ENCODE measurements around the gene DENND6B.

GRCh38 chr22:50367778-50368500 is 41.1 kb upstream of the DENND6B start:
- TF ChIP-seq POLR2A (IDR thresholded peaks at IDR 0.05; ENCODE audit: extremely low read depth, insufficient read length) (no peak), CTCF (IDR thresholded peaks at IDR 0.05; ENCODE audit: low read depth, low read length) (no peak)
